ENCODE results near the gene ZNF614. TPM values are rescaled to one million over a fixed set of nuclear protein-coding genes. Genes with fewer than 3 reads are reported as not detected.

The ZNF614 gene
- total and polyA plus RNA-seq, 9 of the 15 experiments (the other 6 are each of a cell fraction or from before 2014, with no cell fraction given), result 4.9 to 16.3 (median 11.4) TPM

- in situ Hi-C loops (cut with MboI), result no loop called here
- POLR2A ChIA-PET, result no interaction called here
- Histone ChIP-seq H2AFZ (ENCODE audit: low read depth, low read length) (no peak overlapping the region), H4K20me1 (replicated peaks; ENCODE audit: control insufficient read depth, insufficient read depth, low read length) (no peaks in the 10 kb centered on the region), H3K4me2 (ENCODE audit: insufficient read depth, low read length) (no peak overlapping the region), H3K9me3 (replicated peaks; ENCODE audit: control insufficient read depth, insufficient read depth, low read depth, low read length) (peaks cover 45% of the 10 kb centered on the region), H3K27me3 (ENCODE audit: control insufficient read depth in 2 of 2, insufficient read depth in 2 of 2, low read length in 2 of 2) (no peaks in the 10 kb centered on the region), H3K36me3 (ENCODE audit: control insufficient read depth, insufficient read depth, low read length) (peaks cover 45% of the 10 kb centered on the region), H3K9ac (ENCODE audit: insufficient read depth in 1 of 2, low read depth in 2 of 2, low read length in 2 of 2) (no peak overlapping the region), H3K4me1 (replicated peaks in 1 of 2; ENCODE audit: control insufficient read depth in 2 of 2, insufficient read depth in 2 of 2, low read length in 2 of 2) (no peaks in the 10 kb centered on the region), H3K79me2 (ENCODE audit: control insufficient read depth, insufficient read depth, low read length) (no peaks in the 10 kb centered on the region), H3K4me3 (no peak overlapping the region), H3K27ac (ENCODE audit: extremely low read depth, low read depth, low read length) (no peak overlapping the region), H3K9me1 (ENCODE audit: control insufficient read depth, insufficient read depth, low read length) (no peaks in the 10 kb centered on the region)
- ATAC-seq (no peak), FAIRE-seq (no peak), DNase-seq (ENCODE audit: extremely low read depth in 1 of 4, low spot score in 3 of 4) (no peak)
- 9% methylated on average over 2 of the region's 2 CpGs for WGBS (ENCODE audit: insufficient coverage, low coverage, missing lambda C conversion rate)
- TF ChIP-seq ZNF316 (IDR thresholded peaks at IDR 0.05) (peak; percentile 54), MAFG (tag; conservative IDR thresholded peaks at IDR 0.05) (peak; percentile 25; the same call in 1 of the 2 replicates), C11orf30 (IDR thresholded peaks at IDR 0.05; ENCODE audit: low read depth) (peak; percentile 41; the same call in 1 of the 2 replicates), MEIS2 (IDR thresholded peaks at IDR 0.05; ENCODE audit: partially characterized antibody) (no peak), MAFF (IDR thresholded peaks at IDR 0.05; ENCODE audit: low read length) (peak; percentile 9; the same call in 1 of the 2 replicates)
- BruUV-seq (replicated peaks), result no TSS peak
- CTCF ChIA-PET (ENCODE audit: low intra/inter-chr PET ratio), result no interaction called here
- intact Hi-C loops (cut with micrococcal nuclease), result no loop called here
Observed at GRCh38 chr19:52069653-52070052, 41.5 kb upstream of the ZNF614 start.

- no peak overlapping the region for H3K27ac ChIP-seq (ENCODE audit: extremely low read depth, low read depth, low read length)
- H2AFZ ChIP-seq (ENCODE audit: low read depth, low read length), result no peak overlapping the region
- no peaks in the 10 kb centered on the region for H3K4me1 ChIP-seq (replicated peaks in 1 of 2; ENCODE audit: control insufficient read depth in 2 of 2, insufficient read depth in 2 of 2, low read length in 2 of 2)
- H3K4me3 ChIP-seq, result no peak overlapping the region
- WGBS (ENCODE audit: insufficient coverage, low coverage, missing lambda C conversion rate), result 94% methylated on average over 6 of the region's 6 CpGs
- DNase-seq (ENCODE audit: extremely low read depth in 1 of 4, low spot score in 3 of 4) (no peak), FAIRE-seq (no peak), ATAC-seq (no peak)
- intact Hi-C loops (cut with micrococcal nuclease), result no loop called here
- H3K27me3 ChIP-seq (ENCODE audit: control insufficient read depth in 2 of 2, insufficient read depth in 2 of 2, low read length in 2 of 2), result no peaks in the 10 kb centered on the region
- no peaks in the 10 kb centered on the region for H3K9me1 ChIP-seq (ENCODE audit: control insufficient read depth, insufficient read depth, low read length)
- peaks cover 45% of the 10 kb centered on the region for H3K36me3 ChIP-seq (ENCODE audit: control insufficient read depth, insufficient read depth, low read length)
- TF ChIP-seq ZNF668 (CRISPR knock-in tag; IDR thresholded peaks at IDR 0.05) (no peak), MECOM (CRISPR knock-in tag; IDR thresholded peaks at IDR 0.05) (no peak), CBX3 (IDR thresholded peaks at IDR 0.05; ENCODE audit: borderline replicate concordance in 1 of 2, low read length in 2 of 2) (0 out of 3 replicates have a peak, but pooled peaks of 1 of the 2 experiments have one; percentile 11), ZNF445 (CRISPR knock-in tag; IDR thresholded peaks at IDR 0.05; ENCODE audit: low read depth) (no peak), FOXJ3 (CRISPR knock-in tag; IDR thresholded peaks at IDR 0.05) (no peak), ZNF274 (IDR thresholded peaks at IDR 0.05; ENCODE audit: borderline replicate concordance, low read depth, low read length) (peak; percentile 92)
- ChIA-PET POLR2A (no interaction called here), CTCF (ENCODE audit: low intra/inter-chr PET ratio) (no interaction called here)
- peaks cover 56% of the 10 kb centered on the region for H3K9me3 ChIP-seq (replicated peaks; ENCODE audit: control insufficient read depth, insufficient read depth, low read depth, low read length)
- H3K4me2 ChIP-seq (ENCODE audit: insufficient read depth, low read length), result no peak overlapping the region
- in situ Hi-C loops (cut with MboI), result no loop called here
- BruUV-seq (replicated peaks), result no TSS peak
- H3K79me2 ChIP-seq (ENCODE audit: control insufficient read depth, insufficient read depth, low read length), result no peaks in the 10 kb centered on the region
- H3K9ac ChIP-seq (ENCODE audit: insufficient read depth in 1 of 2, low read depth in 2 of 2, low read length in 2 of 2), result no peak overlapping the region
- H4K20me1 ChIP-seq (replicated peaks; ENCODE audit: control insufficient read depth, insufficient read depth, low read length), result no peaks in the 10 kb centered on the region
Observed at GRCh38 chr19:52066258-52066863, 38.2 kb upstream of the ZNF614 start.

Measured in K562 (cell line).